ENCODE measurements around the gene FGD4.

Gene FGD4

DNA sequence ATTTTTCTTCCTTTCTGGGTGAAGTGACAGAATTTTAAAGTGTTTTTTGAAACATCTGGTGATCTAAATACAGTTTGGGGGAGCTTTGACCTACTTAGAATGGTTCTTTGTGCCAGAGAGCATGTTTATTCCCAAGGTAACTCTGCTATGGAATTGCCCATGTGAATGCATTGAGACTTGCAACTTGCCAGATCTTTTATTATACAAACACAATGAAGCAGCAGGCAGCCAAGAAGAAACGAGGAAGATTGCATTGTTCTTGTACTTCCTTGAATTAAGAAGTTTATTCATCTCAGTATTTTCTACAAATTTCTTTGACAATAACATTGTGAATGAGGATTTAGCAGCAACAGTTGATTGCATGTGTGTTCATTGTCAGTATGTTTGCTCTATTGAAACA is 55.5 kb downstream of the FGD4 start:
- DNase-seq (ENCODE audit: low spot score), result no peak
- no peak for TF ChIP-seq CTCF (IDR thresholded peaks at IDR 0.05; ENCODE audit: extremely low read depth, missing control alignments)

GRCh38 chr12:32455607-32456071 is 56.3 kb downstream of the FGD4 start:
- DNase-seq (ENCODE audit: low spot score), result peak; percentile 54

DNA sequence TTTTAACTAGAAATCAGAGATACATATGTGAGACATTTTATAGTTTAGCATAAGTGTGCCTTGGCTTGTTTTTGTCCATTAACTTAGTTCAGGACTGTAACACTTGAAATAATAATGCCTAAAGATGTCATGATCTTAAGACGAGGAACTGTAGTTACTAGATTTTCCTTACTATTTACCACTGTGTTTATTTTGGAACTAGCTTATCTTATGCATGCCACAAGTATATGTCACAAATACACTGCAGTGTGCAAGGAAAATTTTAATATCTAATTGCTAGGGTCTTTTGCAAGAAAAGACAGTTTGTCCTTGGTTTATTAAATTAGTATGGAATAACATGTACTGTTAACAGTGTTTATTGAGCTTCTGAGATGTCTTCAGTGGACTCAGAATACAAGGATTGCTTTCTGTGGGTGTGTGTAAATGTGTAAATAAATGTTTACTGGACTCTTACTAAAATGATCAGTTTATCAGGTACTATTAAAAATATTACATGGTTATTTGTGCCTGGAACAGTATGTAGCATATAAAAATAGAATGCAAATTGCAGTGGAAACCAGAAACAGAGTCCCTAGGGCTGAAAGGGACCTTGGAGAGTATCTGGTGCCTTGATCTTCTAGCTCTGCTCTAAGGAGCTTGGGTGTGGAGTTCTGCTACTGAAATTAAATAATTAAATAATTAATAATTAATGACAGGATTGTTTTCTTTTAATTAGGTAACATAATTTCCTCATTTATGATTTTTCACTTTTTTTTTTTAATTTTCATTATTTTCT is 58.1 kb downstream of the FGD4 start:
- no peak for TF ChIP-seq CTCF (IDR thresholded peaks at IDR 0.05; ENCODE audit: extremely low read depth, missing control alignments)
- no peak for DNase-seq (ENCODE audit: low spot score)

More at GRCh38 chr12:32455607-32456071, 56.3 kb downstream of the FGD4 start:
- peak; percentile 28 for TF ChIP-seq CTCF (IDR thresholded peaks at IDR 0.05; ENCODE audit: extremely low read depth, missing control alignments)

GRCh38 chr12:32460638-32461037 is 61.3 kb downstream of the FGD4 start:
- TF ChIP-seq CTCF (IDR thresholded peaks at IDR 0.05; ENCODE audit: extremely low read depth, missing control alignments), result no peak
- no peak for DNase-seq (ENCODE audit: low spot score)

DNA sequence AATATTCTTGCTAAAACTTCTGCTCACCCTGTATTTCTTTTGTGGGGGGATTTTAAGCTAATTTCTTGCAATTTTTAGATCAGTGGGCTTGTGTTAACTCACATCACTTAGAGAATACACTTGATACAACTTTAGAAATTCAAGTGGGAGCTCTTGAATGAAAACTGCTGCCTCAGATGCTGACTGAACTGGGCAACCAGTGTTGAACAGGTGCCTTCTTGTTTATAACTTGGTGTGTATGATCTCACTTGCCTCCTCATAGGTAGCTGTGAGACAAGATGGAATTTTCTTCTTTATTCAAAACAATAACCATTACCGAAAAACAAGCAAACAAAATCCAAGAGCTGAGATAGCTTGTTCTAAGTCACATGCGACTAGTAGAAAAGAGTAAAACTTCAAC is 63.5 kb downstream of the FGD4 start:
- no peak for TF ChIP-seq CTCF (IDR thresholded peaks at IDR 0.05; ENCODE audit: extremely low read depth, missing control alignments)
- no peak for DNase-seq (ENCODE audit: low spot score)

- no peak for TF ChIP-seq CTCF (IDR thresholded peaks at IDR 0.05; ENCODE audit: extremely low read depth, missing control alignments)
- no peak for DNase-seq (ENCODE audit: low spot score)
These were observed 66.8 kb downstream of the FGD4 start for GRCh38 chr12:32466187-32466586.

DNA sequence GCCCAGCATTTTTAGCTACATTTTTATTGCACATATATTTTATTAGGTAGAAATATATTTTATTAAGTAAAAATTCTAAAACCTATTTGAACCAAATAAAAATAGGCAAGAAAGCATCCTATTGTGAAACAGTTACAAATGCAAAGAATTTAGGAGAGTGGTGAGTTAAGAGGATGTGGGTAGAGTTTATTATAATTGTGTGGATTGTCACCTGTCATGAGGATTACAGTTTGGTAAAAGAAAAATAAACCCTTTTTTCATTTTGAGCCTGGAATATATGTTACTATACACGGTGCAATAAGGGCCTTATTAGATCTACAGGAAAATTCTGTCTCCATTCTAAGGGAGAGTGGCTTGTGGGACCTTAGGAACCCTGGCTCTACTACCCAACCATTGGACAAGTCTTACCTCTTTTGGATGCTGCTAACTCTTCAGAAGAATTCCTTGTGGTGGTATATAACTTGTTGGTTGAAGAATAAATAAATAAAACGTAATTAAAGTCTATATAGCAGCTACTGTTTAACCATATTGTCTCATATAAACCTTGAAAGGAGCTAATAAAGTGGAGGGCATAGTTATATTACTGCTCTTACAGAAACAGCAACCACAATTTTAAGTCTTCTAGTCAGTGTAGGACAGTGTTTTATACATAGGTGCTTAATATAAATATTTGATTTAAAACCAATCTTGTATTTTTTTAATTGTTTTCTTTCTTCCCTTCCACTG is 67.8 kb downstream of the FGD4 start:
- TF ChIP-seq CTCF (IDR thresholded peaks at IDR 0.05; ENCODE audit: extremely low read depth, missing control alignments), result no peak
- DNase-seq (ENCODE audit: low spot score), result no peak

Data from GM20000 (cell line).